ACC112 (cell line): ENCODE measurements around the gene RARB.

ENCODE experiments used
- H2AFZ ChIP-seq: fragments of 200-600 bp; sonication (generic); one replicate; pipeline ENCODE4 v1.6.0; 2017; ENCODE audit warnings: antibody characterized with exemption, low read length; ENCODE audit not compliant: unreplicated experiment
- H3K27ac ChIP-seq: fragments of 200-600 bp; sonication (generic); 2 replicates; pipeline ENCODE4 v1.5.1; 2014; ENCODE audit warnings: low read depth, mild to moderate bottlenecking, antibody characterized with exemption, low read length, moderate library complexity
- H3K27me3 ChIP-seq: fragments of 200-600 bp; sonication (generic); 2 replicates; pipeline ENCODE4 v1.6.1; 2014; ENCODE audit warnings: mild to moderate bottlenecking, antibody characterized with exemption, low read length, moderate library complexity, mixed read lengths; ENCODE audit not compliant: insufficient read depth
- H3K36me3 ChIP-seq: fragments of 200-600 bp; sonication (generic); 2 replicates; pipeline ENCODE4 v1.6.1; 2016; ENCODE audit warnings: mild to moderate bottlenecking, antibody characterized with exemption, low read length, moderate library complexity, mixed read lengths; ENCODE audit not compliant: insufficient read depth
- H3K4me1 ChIP-seq: fragments of 200-600 bp; sonication (generic); one replicate; pipeline ENCODE4 v1.6.1; 2016; ENCODE audit warnings: low read length, mixed read lengths; ENCODE audit not compliant: insufficient read depth, unreplicated experiment, control insufficient read depth
- H3K4me3 ChIP-seq: fragments of 200-600 bp; sonication (generic); 2 replicates; pipeline ENCODE4 v1.5.1; 2014; ENCODE audit warnings: mild to moderate bottlenecking, low read depth, low read length
- H3K79me2 ChIP-seq: fragments of 200-600 bp; sonication (generic); one replicate; pipeline ENCODE4 v1.6.0; 2016; ENCODE audit warnings: low read length; ENCODE audit not compliant: control insufficient read depth, unreplicated experiment, insufficient read depth

The RARB gene

DNA sequence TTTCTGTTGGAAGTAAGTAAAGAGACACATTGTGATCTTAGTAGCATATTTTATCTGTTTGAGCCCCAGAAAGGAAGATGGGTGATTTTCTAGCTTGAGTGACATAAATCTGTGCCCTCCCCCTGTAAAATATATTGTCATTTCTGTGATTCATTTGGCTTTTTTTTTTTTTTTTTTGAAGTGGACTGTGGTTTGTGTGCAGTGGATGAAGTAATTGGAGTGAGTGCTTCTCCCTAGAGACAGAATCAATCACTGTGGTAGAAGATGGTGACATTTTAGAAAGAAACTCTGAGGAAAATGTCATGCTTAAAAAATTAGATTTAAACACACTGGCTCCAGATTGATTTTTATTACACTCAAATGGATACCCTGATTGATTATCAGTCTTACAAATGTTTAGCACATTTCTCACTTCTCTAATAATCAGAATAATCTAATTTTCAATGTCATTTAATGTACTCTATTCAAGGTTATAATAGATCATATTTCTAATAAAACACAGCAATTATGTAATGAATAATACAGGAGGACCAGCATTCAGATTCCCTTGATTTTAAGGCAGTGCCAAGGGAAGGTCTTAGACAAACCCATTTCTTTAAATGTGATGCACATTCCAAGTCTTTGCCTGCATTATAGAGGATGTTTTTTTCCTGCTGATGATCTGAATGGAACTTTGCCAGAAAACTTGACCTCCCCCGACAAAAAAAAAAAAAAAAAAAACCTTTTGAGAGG is 120.0 kb downstream of the RARB start:
- Histone ChIP-seq H3K79me2 (no peaks in the 10 kb centered on the region), H3K27me3 (no peaks in the 10 kb centered on the region), H2AFZ (no peak overlapping the region), H3K27ac (no peak overlapping the region), H3K4me3 (no peak overlapping the region), H3K36me3 (no peaks in the 10 kb centered on the region), H3K4me1 (peaks cover 15% of the 10 kb centered on the region)

DNA sequence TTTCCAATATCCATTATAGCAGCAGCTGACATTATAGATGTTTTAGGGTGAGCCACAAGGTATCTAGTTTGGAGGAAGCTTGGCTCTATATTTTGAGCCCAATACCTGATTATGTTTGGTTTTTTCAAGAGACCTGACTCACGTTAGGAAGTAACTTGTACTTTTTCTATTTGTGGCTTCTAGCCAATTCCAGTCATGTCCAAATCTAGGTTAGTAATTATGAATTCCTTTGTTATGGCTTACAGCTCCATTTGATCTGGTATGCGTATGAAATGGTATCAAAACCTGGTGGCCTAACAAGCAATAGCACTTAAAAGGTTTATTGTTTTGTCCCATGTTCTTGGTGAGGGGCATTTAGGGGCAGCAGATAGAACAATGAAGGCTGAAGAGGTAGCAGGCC is 120.8 kb downstream of the RARB start:
- H3K79me2 ChIP-seq: no peaks in the 10 kb centered on the region
- peaks cover 15% of the 10 kb centered on the region for H3K4me1 ChIP-seq
- H3K27me3 ChIP-seq: no peaks in the 10 kb centered on the region
- no peaks in the 10 kb centered on the region for H3K36me3 ChIP-seq
- no peak overlapping the region for H3K27ac ChIP-seq
- H2AFZ ChIP-seq: no peak overlapping the region
- H3K4me3 ChIP-seq: no peak overlapping the region

DNA sequence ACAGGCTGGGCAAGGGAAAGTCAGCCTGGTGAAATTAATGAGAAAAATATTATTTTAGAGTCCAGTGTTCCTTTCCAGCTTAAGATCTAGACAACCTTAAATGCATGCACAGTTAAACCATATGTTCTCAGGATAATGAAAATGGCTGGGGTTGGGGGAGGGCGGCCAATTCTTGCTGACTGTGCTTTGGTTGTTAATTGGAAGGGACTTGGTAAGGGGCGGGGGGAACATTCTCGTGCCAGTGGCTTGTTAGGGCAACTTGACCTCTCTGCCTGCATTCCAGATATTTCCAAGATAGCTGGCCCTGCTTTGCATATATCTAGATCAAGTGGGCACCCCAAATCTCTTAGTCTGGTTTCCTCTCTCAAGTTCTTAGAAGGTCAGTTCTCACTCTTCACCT is 124.2 kb downstream of the RARB start:
- peaks cover 15% of the 10 kb centered on the region for H3K4me1 ChIP-seq
- no peaks in the 10 kb centered on the region for H3K27me3 ChIP-seq
- no peak overlapping the region for H3K4me3 ChIP-seq
- no peak overlapping the region for H2AFZ ChIP-seq
- H3K36me3 ChIP-seq: no peaks in the 10 kb centered on the region
- no peak overlapping the region for H3K27ac ChIP-seq
- H3K79me2 ChIP-seq: no peaks in the 10 kb centered on the region

DNA sequence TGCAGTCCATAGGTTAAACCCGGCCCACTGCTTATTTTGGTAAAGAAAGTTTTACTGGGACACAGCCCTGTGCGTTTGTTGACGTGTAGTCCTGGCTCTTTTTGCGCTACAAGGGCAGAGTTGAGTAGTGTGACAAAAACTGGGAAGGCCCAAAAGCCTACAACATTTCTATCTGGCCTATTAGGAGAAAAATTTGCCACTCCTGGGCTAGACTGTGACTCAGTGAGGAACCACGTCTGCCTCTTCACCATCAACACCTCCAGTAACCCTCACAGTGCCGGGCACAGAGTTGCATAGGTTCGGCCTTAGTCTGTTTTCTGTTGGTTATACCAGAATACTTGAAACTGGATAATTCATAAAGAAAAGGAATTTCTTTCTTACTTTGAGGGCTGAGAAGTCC is 126.3 kb downstream of the RARB start:
- Histone ChIP-seq H2AFZ (no peak overlapping the region), H3K27ac (no peak overlapping the region), H3K27me3 (no peaks in the 10 kb centered on the region), H3K79me2 (no peaks in the 10 kb centered on the region), H3K4me1 (peaks cover 4% of the 10 kb centered on the region), H3K4me3 (no peak overlapping the region), H3K36me3 (no peaks in the 10 kb centered on the region)

DNA sequence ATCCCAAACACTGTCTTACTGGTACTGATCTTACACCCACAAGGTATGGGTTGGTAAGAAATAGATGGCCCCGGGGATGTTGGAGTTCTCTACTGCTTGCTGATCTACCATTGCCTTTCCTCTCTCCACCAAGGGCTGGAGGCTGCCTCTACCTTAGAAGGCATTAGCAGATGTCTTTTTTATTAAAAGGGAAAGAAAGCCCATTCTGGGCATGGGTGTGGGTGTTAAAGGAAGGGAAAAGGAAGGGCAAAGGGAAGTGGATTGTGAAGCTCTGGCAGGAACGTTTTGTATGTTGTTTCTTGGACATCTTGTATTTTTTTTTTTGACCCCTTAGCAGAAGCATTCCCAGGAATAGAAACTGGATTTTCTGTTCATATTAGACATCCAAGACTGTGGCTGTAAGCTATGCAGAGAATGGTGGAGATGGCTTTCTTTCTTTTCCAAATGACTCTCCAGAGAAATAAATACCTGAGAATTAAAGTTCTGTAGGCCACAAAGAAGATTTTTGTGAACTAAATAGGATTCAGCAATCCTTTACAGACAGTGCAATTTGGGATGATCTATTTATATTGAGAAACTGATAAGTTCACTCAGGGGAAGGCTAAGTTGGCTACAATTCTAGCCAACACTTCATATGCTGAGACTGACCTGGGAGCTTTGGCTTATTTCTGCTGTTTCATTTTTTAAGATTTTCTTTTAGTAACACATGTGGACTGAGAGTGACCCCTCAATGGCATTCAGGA is 127.8 kb downstream of the RARB start:
- Histone ChIP-seq H3K4me3 (no peak overlapping the region), H2AFZ (no peak overlapping the region), H3K79me2 (no peaks in the 10 kb centered on the region), H3K4me1 (peaks cover 4% of the 10 kb centered on the region), H3K27me3 (no peaks in the 10 kb centered on the region), H3K27ac (no peak overlapping the region), H3K36me3 (no peaks in the 10 kb centered on the region)

DNA sequence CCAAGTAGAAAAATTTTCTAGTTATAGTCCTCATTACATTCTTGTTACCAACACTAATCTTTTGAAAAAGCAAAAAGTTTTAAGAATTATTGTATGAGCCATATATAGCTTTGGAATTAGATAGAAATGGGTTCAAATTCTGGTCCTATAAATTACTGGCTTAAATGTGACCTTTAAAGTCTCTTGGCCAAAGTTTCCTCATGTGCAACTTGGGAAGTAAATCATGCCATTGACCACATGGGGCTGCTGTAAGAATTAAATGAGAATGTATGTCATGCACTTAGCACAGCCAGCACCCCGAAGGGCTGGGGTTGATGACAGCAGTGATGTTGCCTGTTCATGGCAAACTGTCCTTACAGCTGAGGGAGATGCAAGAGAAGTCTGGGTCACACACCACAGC is 128.4 kb downstream of the RARB start:
- Histone ChIP-seq H3K36me3 (no peaks in the 10 kb centered on the region), H2AFZ (no peak overlapping the region), H3K4me3 (no peak overlapping the region), H3K79me2 (no peaks in the 10 kb centered on the region), H3K27me3 (no peaks in the 10 kb centered on the region), H3K27ac (no peak overlapping the region), H3K4me1 (peaks cover 4% of the 10 kb centered on the region)

DNA sequence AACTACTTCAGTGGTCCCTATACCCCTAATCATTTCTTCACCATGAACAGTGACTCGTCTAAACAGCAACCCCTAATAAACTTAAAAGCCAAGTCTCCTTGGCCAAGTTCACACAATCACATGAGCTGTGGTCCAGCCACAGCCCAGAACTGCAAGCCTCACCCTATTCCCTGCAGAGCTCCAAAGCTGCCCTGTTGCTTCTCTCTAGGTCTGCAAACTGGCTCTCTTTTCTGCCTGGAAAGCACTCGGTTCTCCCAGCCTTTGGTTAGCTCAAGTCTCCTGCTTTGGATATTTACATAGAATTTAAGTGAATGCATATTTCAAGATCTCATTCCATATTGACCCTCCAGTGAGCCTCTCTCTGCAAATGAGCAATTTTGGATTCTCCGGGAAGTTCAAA is 129.6 kb downstream of the RARB start:
- Histone ChIP-seq H3K4me1 (no peaks in the 10 kb centered on the region), H3K79me2 (no peaks in the 10 kb centered on the region), H3K36me3 (no peaks in the 10 kb centered on the region), H3K27me3 (no peaks in the 10 kb centered on the region), H3K4me3 (no peak overlapping the region), H2AFZ (no peak overlapping the region), H3K27ac (no peak overlapping the region)

DNA sequence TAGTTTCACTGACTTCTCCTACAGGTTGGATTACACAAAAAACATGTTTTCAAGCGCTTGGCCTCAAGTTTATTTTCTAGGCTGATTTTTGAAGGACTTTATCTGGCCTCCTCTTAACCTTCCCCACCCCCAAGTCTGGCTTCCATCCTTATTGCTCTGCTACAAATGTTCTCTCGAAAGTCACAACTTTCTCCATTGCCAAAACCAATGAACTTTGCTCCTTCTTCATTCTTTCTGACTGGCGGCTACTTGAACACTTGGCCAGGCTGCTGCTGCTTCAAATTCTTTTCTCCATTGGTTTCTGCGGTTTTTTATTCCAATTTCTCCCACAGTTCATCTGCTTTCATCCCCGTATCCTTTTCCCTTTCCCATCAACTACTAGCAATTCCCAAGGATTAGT is 130.1 kb downstream of the RARB start:
- Histone ChIP-seq H3K4me3 (no peak overlapping the region), H3K27me3 (no peaks in the 10 kb centered on the region), H3K36me3 (no peaks in the 10 kb centered on the region), H2AFZ (no peak overlapping the region), H3K4me1 (no peaks in the 10 kb centered on the region), H3K27ac (no peak overlapping the region), H3K79me2 (no peaks in the 10 kb centered on the region)

DNA sequence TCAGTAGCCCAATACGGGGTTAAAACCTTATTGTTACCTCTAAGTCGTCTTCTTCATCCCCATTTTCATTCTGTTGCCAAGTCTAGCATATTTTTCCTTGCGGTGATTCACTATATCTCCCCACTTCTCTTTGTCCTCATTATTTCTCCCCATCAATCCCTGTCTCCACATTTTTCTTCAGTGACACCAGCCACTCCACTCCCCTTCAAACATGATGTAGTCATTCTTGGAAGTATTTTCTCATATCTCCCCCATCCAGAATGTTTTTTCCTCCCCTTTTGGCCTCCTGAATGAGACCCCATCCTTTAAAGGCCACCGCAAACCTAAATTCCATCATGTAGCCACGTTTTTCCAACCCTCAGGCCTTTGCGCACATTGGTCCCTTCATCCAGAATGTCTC is 130.7 kb downstream of the RARB start:
- H2AFZ ChIP-seq: no peak overlapping the region
- no peaks in the 10 kb centered on the region for H3K27me3 ChIP-seq
- no peak overlapping the region for H3K27ac ChIP-seq
- no peaks in the 10 kb centered on the region for H3K79me2 ChIP-seq
- no peaks in the 10 kb centered on the region for H3K36me3 ChIP-seq
- no peak overlapping the region for H3K4me3 ChIP-seq
- H3K4me1 ChIP-seq: no peaks in the 10 kb centered on the region

DNA sequence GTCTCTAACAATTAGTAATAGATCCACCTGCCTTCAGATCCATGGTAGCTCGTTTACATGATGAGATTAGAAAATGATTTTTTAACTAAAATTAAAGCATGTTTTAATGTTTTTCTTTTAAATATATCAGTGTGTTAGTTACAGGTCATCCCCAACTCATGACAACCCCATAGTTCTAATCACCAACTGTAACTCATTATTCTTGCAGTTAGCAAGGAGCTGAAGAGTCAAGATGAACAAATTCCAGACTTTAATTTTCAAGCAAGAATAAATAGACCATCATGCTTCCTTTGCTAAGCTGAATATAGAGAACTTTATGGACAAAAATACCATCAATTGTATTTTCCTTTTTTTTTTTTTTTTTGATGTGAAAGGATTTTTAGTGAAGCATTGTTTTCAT is 135.5 kb downstream of the RARB start:
- Histone ChIP-seq H3K27ac (no peak overlapping the region), H2AFZ (no peak overlapping the region), H3K36me3 (no peaks in the 10 kb centered on the region), H3K4me3 (no peak overlapping the region), H3K79me2 (no peaks in the 10 kb centered on the region), H3K4me1 (no peaks in the 10 kb centered on the region), H3K27me3 (no peaks in the 10 kb centered on the region)

DNA sequence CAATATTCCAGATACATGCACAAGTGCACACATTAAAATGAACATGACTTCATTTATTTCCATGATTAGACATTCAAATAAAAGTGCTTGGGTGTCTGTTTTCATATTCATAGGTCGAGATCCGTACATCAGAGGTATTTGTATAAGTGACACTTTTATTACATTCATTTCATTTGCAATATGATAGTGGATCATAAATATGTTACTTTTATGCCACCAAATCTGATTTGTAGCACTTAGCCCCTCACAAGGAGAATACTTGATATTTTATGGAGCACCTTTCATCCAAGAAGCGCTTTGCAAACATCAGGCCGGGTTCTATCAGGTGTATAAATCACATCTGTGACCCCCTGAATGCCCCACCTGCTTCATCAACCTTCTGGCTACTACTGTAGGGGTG is 136.0 kb downstream of the RARB start:
- H3K79me2 ChIP-seq: no peaks in the 10 kb centered on the region
- no peaks in the 10 kb centered on the region for H3K36me3 ChIP-seq
- H3K27ac ChIP-seq: no peak overlapping the region
- H3K4me3 ChIP-seq: no peak overlapping the region
- no peaks in the 10 kb centered on the region for H3K27me3 ChIP-seq
- H3K4me1 ChIP-seq: no peaks in the 10 kb centered on the region
- H2AFZ ChIP-seq: no peak overlapping the region
